ENCODE data around the gene ARHGEF28. TPM values are rescaled to one million over a fixed set of nuclear protein-coding genes. Genes with fewer than 3 reads are reported as not detected.

ARHGEF28 gene
- total RNA-seq, 4 donors from 2014 or later, result 16.9 to 29.7 (median 25.7) TPM

GRCh38 chr5:73887688-73888087, 261.7 kb downstream of the ARHGEF28 start:
- H3K9me3 ChIP-seq, result no peaks in the 10 kb centered on the region
- H3K27ac ChIP-seq, result no peak overlapping the region
- WGBS, 2 donors (ENCODE audit: low coverage in 1 of 2), result 100% methylated on average over 2 of the region's 4 CpGs
- no peaks in the 10 kb centered on the region for H3K4me1 ChIP-seq
- no peak overlapping the region for H3K4me3 ChIP-seq
- no peaks in the 10 kb centered on the region for H3K27me3 ChIP-seq
- peaks cover 0 to 52% of the 10 kb centered on the region in 2 donors for H3K36me3 ChIP-seq
- no peak for ATAC-seq
- no peak for TF ChIP-seq POLR2A (IDR thresholded peaks at IDR 0.05)
- no peak for TF ChIP-seq POLR2AphosphoS5 (IDR thresholded peaks at IDR 0.05)
- TF ChIP-seq EP300 (IDR thresholded peaks at IDR 0.05), result no peak
- no peak for TF ChIP-seq CTCF (IDR thresholded peaks at IDR 0.05)

GRCh38 chr5:73890569-73890968, 264.6 kb downstream of the ARHGEF28 start:
- ATAC-seq, result no peak
- Histone ChIP-seq H3K9me3 (no peaks in the 10 kb centered on the region), H3K4me1 (no peaks in the 10 kb centered on the region), H3K27ac (no peak overlapping the region), H3K4me3 (no peak overlapping the region), H3K27me3 (no peaks in the 10 kb centered on the region), H3K36me3 (peaks cover 0 to 66% of the 10 kb centered on the region in 2 donors)
- TF ChIP-seq EP300 (IDR thresholded peaks at IDR 0.05) (no peak), CTCF (IDR thresholded peaks at IDR 0.05) (no peak)
- 87% methylated on average over 3 of the region's 4 CpGs; no CpG with 5 or more reads in 1 of the 2 donors for WGBS, 2 donors (ENCODE audit: low coverage in 1 of 2)

- TF ChIP-seq CTCF (IDR thresholded peaks at IDR 0.05) (no peak), POLR2AphosphoS5 (IDR thresholded peaks at IDR 0.05) (no peak), EP300 (IDR thresholded peaks at IDR 0.05) (no peak), POLR2A (IDR thresholded peaks at IDR 0.05) (no peak)
These were observed 266.2 kb downstream of the ARHGEF28 start for GRCh38 chr5:73892218-73892617.

GRCh38 chr5:73892806-73893205, 266.8 kb downstream of the ARHGEF28 start:
- no peak overlapping the region for H3K4me3 ChIP-seq
- no peaks in the 10 kb centered on the region for H3K9me3 ChIP-seq
- WGBS, 2 donors (ENCODE audit: low coverage in 1 of 2), result 44 to 83% methylated on average over 1 of the region's 1 CpG
- no peak for ATAC-seq
- H3K36me3 ChIP-seq, result peaks cover 0 to 50% of the 10 kb centered on the region in 2 donors
- no peak overlapping the region for H3K27ac ChIP-seq
- no peak for TF ChIP-seq POLR2AphosphoS5 (IDR thresholded peaks at IDR 0.05)
- no peaks in the 10 kb centered on the region for H3K4me1 ChIP-seq
- no peaks in the 10 kb centered on the region for H3K27me3 ChIP-seq

More at GRCh38 chr5:73892218-73892617, 266.2 kb downstream of the ARHGEF28 start:
- H3K4me3 ChIP-seq, result no peak overlapping the region
- ATAC-seq, result no peak
- H3K4me1 ChIP-seq, result no peaks in the 10 kb centered on the region
- 85 to 91% methylated on average over 4 to 6 of the region's 6 CpGs for WGBS, 2 donors (ENCODE audit: low coverage in 1 of 2)
- no peaks in the 10 kb centered on the region for H3K27me3 ChIP-seq
- no peak overlapping the region for H3K27ac ChIP-seq
- peaks cover 0 to 55% of the 10 kb centered on the region in 2 donors for H3K36me3 ChIP-seq
- H3K9me3 ChIP-seq, result no peaks in the 10 kb centered on the region

- no peaks in the 10 kb centered on the region for H3K9me3 ChIP-seq
- WGBS, 2 donors (ENCODE audit: low coverage in 1 of 2), result 77 to 92% methylated on average over 2 of the region's 2 CpGs
- no peak overlapping the region for H3K4me3 ChIP-seq
- H3K36me3 ChIP-seq, result peaks cover 0 to 41% of the 10 kb centered on the region in 2 donors
- ATAC-seq, result no peak
- no peaks in the 10 kb centered on the region for H3K4me1 ChIP-seq
- H3K27me3 ChIP-seq, result no peaks in the 10 kb centered on the region
- H3K27ac ChIP-seq, result no peak overlapping the region
- TF ChIP-seq POLR2A (IDR thresholded peaks at IDR 0.05), result no peak
- no peak for TF ChIP-seq EP300 (IDR thresholded peaks at IDR 0.05)
- no peak for TF ChIP-seq POLR2AphosphoS5 (IDR thresholded peaks at IDR 0.05)
- TF ChIP-seq CTCF (IDR thresholded peaks at IDR 0.05), result no peak
These were observed 267.8 kb downstream of the ARHGEF28 start for GRCh38 chr5:73893813-73894212.
